ENCODE measurements around the gene KCTD2.
"Not testable (repeated sequence)": the region's sequence is repeated elsewhere in the genome, so short reads cannot be mapped to it uniquely, and the experiment has no call there.

DNA sequence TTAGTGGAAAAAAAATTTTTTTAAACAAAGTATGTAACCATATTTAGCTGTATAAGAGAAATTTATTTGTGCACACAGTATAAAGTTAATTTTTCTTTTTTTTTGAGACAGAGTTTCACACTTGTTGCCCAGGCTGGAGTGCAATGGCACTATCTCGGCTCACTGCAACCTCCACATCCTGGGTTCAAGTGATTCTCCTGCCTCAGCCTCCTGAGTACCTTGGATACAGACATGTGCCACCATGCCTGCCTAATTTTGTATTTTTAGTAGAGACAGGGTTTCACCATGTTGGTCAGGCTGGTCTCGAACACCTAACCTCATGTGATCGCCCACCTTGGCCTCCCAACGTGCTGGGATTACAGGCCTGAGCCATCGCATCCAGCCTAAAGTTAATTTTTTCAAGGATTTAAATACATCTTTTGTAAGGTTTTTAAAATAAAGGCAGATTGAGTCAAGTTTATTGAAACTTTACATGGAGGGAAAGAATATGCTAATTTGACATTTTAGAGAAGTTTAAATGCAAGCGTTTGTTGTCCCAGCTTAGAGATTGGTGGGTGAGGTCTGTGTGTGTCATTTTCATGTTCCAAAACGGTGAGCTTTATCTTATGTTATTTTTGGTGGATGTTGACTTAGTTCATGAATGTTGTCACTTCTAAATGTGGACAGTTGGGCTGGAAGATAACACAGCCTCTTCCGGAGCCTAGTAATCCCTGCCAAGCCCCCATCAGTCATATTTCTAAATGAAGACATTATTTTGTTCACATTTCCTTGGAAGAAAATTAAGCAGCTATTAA is 24.6 kb downstream of the KCTD2 start:
- TF ChIP-seq GABPA, POLR2AphosphoS5 (IDR thresholded peaks at IDR 0.05; ENCODE audit: low read depth): not testable (repeated sequence)
- TF ChIP-seq, protein P1, sequence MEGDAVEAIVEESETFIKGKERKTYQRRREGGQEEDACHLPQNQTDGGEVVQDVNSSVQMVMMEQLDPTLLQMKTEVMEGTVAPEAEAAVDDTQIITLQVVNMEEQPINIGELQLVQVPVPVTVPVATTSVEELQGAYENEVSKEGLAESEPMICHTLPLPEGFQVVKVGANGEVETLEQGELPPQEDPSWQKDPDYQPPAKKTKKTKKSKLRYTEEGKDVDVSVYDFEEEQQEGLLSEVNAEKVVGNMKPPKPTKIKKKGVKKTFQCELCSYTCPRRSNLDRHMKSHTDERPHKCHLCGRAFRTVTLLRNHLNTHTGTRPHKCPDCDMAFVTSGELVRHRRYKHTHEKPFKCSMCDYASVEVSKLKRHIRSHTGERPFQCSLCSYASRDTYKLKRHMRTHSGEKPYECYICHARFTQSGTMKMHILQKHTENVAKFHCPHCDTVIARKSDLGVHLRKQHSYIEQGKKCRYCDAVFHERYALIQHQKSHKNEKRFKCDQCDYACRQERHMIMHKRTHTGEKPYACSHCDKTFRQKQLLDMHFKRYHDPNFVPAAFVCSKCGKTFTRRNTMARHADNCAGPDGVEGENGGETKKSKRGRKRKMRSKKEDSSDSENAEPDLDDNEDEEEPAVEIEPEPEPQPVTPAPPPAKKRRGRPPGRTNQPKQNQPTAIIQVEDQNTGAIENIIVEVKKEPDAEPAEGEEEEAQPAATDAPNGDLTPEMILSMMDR (IDR thresholded peaks at IDR 0.05; ENCODE audit: insufficient read depth, low read length), result not testable (repeated sequence)
- TF ChIP-seq, protein P2, sequence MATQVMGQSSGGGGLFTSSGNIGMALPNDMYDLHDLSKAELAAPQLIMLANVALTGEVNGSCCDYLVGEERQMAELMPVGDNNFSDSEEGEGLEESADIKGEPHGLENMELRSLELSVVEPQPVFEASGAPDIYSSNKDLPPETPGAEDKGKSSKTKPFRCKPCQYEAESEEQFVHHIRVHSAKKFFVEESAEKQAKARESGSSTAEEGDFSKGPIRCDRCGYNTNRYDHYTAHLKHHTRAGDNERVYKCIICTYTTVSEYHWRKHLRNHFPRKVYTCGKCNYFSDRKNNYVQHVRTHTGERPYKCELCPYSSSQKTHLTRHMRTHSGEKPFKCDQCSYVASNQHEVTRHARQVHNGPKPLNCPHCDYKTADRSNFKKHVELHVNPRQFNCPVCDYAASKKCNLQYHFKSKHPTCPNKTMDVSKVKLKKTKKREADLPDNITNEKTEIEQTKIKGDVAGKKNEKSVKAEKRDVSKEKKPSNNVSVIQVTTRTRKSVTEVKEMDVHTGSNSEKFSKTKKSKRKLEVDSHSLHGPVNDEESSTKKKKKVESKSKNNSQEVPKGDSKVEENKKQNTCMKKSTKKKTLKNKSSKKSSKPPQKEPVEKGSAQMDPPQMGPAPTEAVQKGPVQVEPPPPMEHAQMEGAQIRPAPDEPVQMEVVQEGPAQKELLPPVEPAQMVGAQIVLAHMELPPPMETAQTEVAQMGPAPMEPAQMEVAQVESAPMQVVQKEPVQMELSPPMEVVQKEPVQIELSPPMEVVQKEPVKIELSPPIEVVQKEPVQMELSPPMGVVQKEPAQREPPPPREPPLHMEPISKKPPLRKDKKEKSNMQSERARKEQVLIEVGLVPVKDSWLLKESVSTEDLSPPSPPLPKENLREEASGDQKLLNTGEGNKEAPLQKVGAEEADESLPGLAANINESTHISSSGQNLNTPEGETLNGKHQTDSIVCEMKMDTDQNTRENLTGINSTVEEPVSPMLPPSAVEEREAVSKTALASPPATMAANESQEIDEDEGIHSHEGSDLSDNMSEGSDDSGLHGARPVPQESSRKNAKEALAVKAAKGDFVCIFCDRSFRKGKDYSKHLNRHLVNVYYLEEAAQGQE (IDR thresholded peaks at IDR 0.05; ENCODE audit: insufficient replicate concordance, low read depth), result not testable (repeated sequence)
